GM18858 (cell line): ENCODE data around the gene PAM.
"Not testable (repeated sequence)": the region's sequence is repeated elsewhere in the genome, so short reads cannot be mapped to it uniquely, and the experiment has no call there.

Experiments
- ATAC-seq: cut with Tn5 transposase; IDR thresholded peaks from one replicate; pipeline ENCODE4 v1.9.1; 2021; ENCODE audit not compliant: unreplicated experiment

PAM gene

DNA sequence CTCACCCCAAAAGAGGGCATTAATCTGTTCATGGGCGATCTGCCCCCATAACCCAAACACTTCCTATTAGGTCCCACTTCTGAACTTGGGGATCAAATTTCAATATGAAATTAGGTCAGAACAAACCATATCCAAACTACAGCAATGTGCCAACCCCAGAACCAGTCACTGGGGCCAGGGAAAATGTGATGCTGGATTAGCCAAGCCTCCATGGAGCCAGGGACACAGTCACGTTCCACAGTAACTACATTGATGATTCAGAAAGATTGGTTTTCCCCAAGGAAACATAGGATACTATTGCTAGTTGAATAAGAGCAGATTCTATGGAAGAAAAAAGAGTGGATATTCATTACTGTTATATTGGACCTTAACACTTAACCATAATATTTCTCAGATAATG, 280.6 kb downstream of the PAM start:
- no peak for ATAC-seq

DNA sequence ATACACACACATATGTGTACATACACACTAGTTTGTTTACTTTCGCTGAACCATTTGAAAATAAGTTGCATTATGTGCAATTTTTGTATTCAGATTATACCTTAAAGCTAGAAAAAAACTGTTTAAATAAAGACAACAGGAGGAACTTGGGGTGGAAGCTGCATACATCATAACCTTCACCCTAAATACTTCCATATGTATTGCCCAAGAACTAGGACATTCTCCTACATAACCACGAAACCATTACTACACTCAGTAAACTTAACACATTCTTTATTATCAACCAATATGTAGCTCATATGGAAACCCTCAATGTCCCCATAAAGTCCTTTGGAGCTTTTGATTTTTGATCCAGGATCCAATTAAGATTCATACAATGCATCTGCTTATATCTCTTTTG, 281.5 kb downstream of the PAM start:
- no peak for ATAC-seq

DNA sequence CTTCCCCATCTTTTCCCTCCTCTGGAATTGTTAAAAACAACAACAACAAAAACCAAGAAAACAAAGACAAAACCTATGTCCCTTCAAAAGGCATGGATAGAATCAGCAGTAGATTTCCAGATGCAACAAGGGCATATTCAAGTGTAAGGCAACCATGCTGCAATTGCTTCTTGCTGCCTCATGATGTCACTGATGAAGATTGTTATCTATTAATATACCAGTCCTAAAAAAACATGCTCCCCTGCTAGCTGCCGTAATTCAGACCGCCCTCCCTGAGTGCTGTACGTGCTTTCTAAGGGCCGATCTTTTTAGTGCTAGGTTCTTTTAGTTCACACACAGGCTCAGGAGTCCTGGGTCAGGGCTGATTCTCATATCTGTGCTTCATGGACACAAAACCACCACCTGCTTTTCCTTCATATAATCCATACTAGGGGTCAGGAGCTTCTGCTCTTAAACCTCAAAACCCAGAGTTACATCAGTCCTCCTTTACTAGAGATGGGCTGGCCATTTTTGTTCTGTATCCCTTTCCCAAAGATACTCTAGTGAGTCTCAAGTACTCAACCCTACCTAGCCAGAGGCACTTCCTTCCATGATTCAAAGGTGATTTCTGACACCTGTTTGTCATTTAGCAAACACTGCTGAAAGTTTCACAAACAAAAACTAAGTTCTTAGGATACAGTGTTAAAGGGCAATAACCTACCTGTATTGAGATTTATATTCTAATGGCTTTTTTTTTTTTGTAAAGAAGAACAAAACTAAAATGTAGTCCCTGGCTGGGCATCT, 282.8 kb downstream of the PAM start:
- no peak for ATAC-seq

- ATAC-seq, result peak; percentile 35
Observed at GRCh38 chr5:103041071-103041676, 286.1 kb downstream of the PAM start.

GRCh38 chr5:103046706-103047105, 291.6 kb downstream of the PAM start:
- ATAC-seq, result not testable (repeated sequence)

DNA sequence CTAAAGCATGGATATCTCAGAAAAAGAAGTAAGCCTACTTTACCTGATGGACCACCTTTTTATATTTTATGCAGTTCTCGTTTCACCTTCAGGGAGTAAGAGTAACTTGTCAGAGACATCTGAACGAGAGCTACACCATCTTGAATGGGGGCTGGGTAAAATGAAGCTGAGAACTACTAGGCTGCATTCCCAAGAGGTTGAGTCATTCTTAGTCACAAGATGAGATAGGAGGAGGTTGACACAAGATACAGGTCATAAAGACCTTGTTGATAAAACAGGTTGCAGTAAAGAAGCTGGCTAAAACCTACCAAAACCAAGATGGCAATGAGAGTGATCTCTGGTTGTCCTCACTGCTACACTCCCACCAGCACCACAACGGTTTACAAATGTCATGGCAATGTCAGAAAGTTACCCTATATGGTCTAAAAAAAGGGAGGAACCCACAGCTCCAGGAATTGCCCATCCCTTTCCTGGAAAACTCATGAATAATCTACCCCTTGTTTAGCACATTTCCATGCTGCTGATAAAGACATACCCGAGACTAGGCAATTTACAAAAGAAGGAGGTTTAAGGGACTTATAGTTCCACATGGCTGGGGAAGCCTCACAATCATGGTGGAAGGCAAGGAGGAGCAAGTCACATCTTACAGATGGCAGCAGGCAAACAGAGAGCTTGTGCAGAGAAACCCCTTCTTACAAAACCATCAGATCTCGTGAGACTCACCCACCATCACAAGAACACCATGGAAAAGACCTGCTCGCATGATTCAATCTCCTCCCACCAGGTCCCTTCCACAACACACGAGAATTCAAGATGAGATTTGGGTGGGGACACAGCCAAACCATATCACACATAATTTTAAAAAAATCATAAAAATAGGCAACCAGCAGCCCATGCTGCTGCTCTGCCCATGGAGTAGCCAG, 302.4 kb downstream of the PAM start:
- no peak for ATAC-seq

GRCh38 chr5:103059525-103059924, 304.4 kb downstream of the PAM start:
- ATAC-seq, result no peak

GRCh38 chr5:103060424-103060954, 305.4 kb downstream of the PAM start:
- ATAC-seq, result no peak

DNA sequence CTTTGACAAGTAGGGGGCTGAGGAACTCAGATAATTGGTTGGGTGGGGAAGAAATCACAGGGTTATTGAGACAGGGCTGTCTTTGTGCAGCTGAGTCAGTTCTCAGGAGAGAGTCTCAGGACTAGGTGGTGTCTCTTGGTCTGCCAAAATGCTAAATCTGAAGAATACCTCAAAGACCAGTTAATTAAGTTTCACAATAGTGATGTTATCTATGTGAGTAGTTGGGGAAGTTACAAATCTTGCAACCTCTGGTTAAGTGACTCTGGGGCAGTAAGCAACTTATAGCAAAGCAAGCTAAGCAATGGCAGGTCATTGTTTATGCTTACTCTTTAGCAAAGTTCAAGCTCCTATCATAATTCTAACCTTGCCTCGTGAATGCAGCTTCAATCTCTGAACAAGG, 311.2 kb downstream of the PAM start:
- no peak for ATAC-seq

- not testable (repeated sequence) for ATAC-seq
Observed at GRCh38 chr5:103073500-103073899, 318.4 kb downstream of the PAM start.

DNA sequence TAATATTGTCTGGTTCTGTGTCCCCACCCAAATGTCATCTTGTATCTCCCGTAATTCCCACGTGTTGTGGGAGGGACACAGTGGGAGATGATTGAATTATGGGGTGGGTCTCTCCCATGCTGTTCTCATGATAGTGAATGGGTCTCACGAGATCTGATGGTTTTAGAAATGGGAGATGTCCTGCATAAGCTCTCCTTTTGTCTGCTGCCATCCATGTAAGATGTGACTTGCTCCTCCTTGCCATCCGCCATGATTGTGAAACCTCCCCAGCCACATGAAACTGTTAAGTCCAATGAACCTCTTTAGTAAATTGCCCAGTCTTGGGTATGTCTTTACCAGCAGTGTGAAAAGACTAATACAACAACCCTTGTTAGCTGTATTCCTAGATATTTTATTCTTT, 320.3 kb downstream of the PAM start:
- no peak for ATAC-seq
